Activated T-helper 1 cell treated with anti-CD3 and anti-CD28 coated beads, Interleukin-12 subunit alpha, Interleukin-12 subunit beta, Interleukin-2, Interleukin-4 antibody, amounts not matched to agents 30 ng/mL and 10 ng/mL and 1 ng/mL, durations not matched to agents 14 hours and 24 hours and 36 hours (primary cell): Measurements from ENCODE around the gene DSC2. TPM values are rescaled to one million over a fixed set of nuclear protein-coding genes. Genes with fewer than 3 reads are reported as not detected.

Experiments
- DNase-seq: peaks from one replicate; pipeline ENCODE4 v3.0.0; 2021; ENCODE audit warnings: low spot score
- H3K27ac Mint-ChIP-seq: one replicate; pipeline ENCODE4 v1.8.0; 2021; ENCODE audit warnings: mild to moderate bottlenecking, mixed read lengths
- H3K27me3 Mint-ChIP-seq: one replicate; pipeline ENCODE4 v1.8.0; 2022; ENCODE audit warnings: mild to moderate bottlenecking, moderate library complexity, mixed read lengths; ENCODE audit not compliant: insufficient read depth
- H3K36me3 Mint-ChIP-seq: one replicate; pipeline ENCODE4 v1.8.0; 2021; ENCODE audit warnings: low read depth, mixed read lengths
- H3K4me1 Mint-ChIP-seq: one replicate; pipeline ENCODE4 v1.8.0; 2021; ENCODE audit warnings: low read depth, mixed read lengths
- H3K4me3 Mint-ChIP-seq: one replicate; pipeline ENCODE4 v1.8.0; 2021; ENCODE audit warnings: mild to moderate bottlenecking, moderate library complexity, mixed read lengths
- H3K9me3 Mint-ChIP-seq: one replicate; pipeline ENCODE4 v1.8.0; 2021; ENCODE audit warnings: mixed read lengths
- intact Hi-C: fragments of 100-400 bp; cut with micrococcal nuclease; formaldehyde crosslinking; loops from one replicate; pipeline ENCODE4 v1.15.1; 2024
- total RNA-seq: library from RNA; stranded (reverse); gene quantifications from 2 replicates; pipeline ENCODE4 v1.2.3, GENCODE V29; 2022

DSC2 gene
- total RNA-seq, 1 donor from 2014 or later, result not detected

GRCh38 chr18:31105733-31106132 lies 3.5 kb upstream of the DSC2 start:
- Mint-ChIP-seq H3K36me3 (no peaks in the 10 kb centered on the region), H3K27me3 (peaks cover 1% of the 10 kb centered on the region)

GRCh38 chr18:31104444-31104843 lies 2.2 kb upstream of the DSC2 start:
- no peak for DNase-seq
- Mint-ChIP-seq H3K4me1 (no peaks in the 10 kb centered on the region), H3K4me3 (no peak overlapping the region), H3K9me3 (no peaks in the 10 kb centered on the region), H3K27me3 (peaks cover 7% of the 10 kb centered on the region), H3K27ac (no peak overlapping the region), H3K36me3 (no peaks in the 10 kb centered on the region)
- intact Hi-C loops, result no loop called here

More at GRCh38 chr18:31105733-31106132, 3.5 kb upstream of the DSC2 start:
- intact Hi-C loops, result no loop called here
- no peak for DNase-seq
- Mint-ChIP-seq H3K9me3 (no peaks in the 10 kb centered on the region), H3K27ac (no peak overlapping the region), H3K4me3 (no peak overlapping the region), H3K4me1 (no peaks in the 10 kb centered on the region)

- H3K4me3 Mint-ChIP-seq, result no peak overlapping the region
- no peak overlapping the region for H3K27ac Mint-ChIP-seq
- H3K36me3 Mint-ChIP-seq, result no peaks in the 10 kb centered on the region
- H3K9me3 Mint-ChIP-seq, result no peaks in the 10 kb centered on the region
- H3K27me3 Mint-ChIP-seq, result peaks cover 15% of the 10 kb centered on the region
- H3K4me1 Mint-ChIP-seq, result no peaks in the 10 kb centered on the region
- no peak for DNase-seq
- intact Hi-C loops, result no loop called here
Observed at GRCh38 chr18:31103423-31103822, 1.2 kb upstream of the DSC2 start.

GRCh38 chr18:31102941-31103340 lies 720 bp upstream of the DSC2 start:
- Mint-ChIP-seq H3K4me1 (no peaks in the 10 kb centered on the region), H3K36me3 (no peaks in the 10 kb centered on the region), H3K4me3 (no peak overlapping the region), H3K27ac (no peak overlapping the region), H3K9me3 (no peaks in the 10 kb centered on the region), H3K27me3 (peaks cover 15% of the 10 kb centered on the region)
- intact Hi-C loops, result no loop called here
- no peak for DNase-seq

GRCh38 chr18:31101183-31102024 lies 817 bp downstream of the DSC2 start:
- intact Hi-C loops, result no loop called here
- Mint-ChIP-seq H3K9me3 (no peaks in the 10 kb centered on the region), H3K27ac (no peak overlapping the region), H3K36me3 (no peaks in the 10 kb centered on the region), H3K27me3 (peaks cover 15% of the 10 kb centered on the region), H3K4me1 (no peaks in the 10 kb centered on the region), H3K4me3 (no peak overlapping the region)
- DNase-seq, result no peak

- Mint-ChIP-seq H3K9me3 (no peaks in the 10 kb centered on the region), H3K27me3 (peaks cover 15% of the 10 kb centered on the region), H3K36me3 (no peaks in the 10 kb centered on the region), H3K27ac (no peak overlapping the region), H3K4me1 (no peaks in the 10 kb centered on the region), H3K4me3 (no peak overlapping the region)
- intact Hi-C loops, result no loop called here
- DNase-seq, result no peak
Observed at GRCh38 chr18:31100436-31101182, 1.6 kb downstream of the DSC2 start.

GRCh38 chr18:31099450-31100230 lies 2.6 kb downstream of the DSC2 start:
- no peaks in the 10 kb centered on the region for H3K4me1 Mint-ChIP-seq
- H3K9me3 Mint-ChIP-seq, result no peaks in the 10 kb centered on the region
- no peak for DNase-seq
- no peak overlapping the region for H3K4me3 Mint-ChIP-seq
- no peak overlapping the region for H3K27ac Mint-ChIP-seq
- intact Hi-C loops, result no loop called here
- peaks cover 15% of the 10 kb centered on the region for H3K27me3 Mint-ChIP-seq
- H3K36me3 Mint-ChIP-seq, result no peaks in the 10 kb centered on the region

GRCh38 chr18:31098878-31099277 lies 3.3 kb downstream of the DSC2 start:
- no peaks in the 10 kb centered on the region for H3K4me1 Mint-ChIP-seq
- no peaks in the 10 kb centered on the region for H3K36me3 Mint-ChIP-seq
- H3K9me3 Mint-ChIP-seq, result no peaks in the 10 kb centered on the region
- intact Hi-C loops, result no loop called here
- H3K4me3 Mint-ChIP-seq, result no peak overlapping the region
- H3K27me3 Mint-ChIP-seq, result peaks cover 13% of the 10 kb centered on the region
- DNase-seq, result no peak
- no peak overlapping the region for H3K27ac Mint-ChIP-seq

- intact Hi-C loops, result no loop called here
- Mint-ChIP-seq H3K27ac (no peak overlapping the region), H3K4me3 (no peak overlapping the region), H3K27me3 (peaks cover 13% of the 10 kb centered on the region), H3K36me3 (no peaks in the 10 kb centered on the region), H3K9me3 (no peaks in the 10 kb centered on the region), H3K4me1 (no peaks in the 10 kb centered on the region)
- no peak for DNase-seq
Observed at GRCh38 chr18:31097666-31098065, 4.6 kb downstream of the DSC2 start.

GRCh38 chr18:31093880-31094279 lies 8.3 kb downstream of the DSC2 start:
- DNase-seq, result no peak
- intact Hi-C loops, result no loop called here
- Mint-ChIP-seq H3K4me1 (no peaks in the 10 kb centered on the region), H3K27ac (no peak overlapping the region), H3K4me3 (no peak overlapping the region), H3K9me3 (no peaks in the 10 kb centered on the region), H3K27me3 (peaks cover 2% of the 10 kb centered on the region), H3K36me3 (no peaks in the 10 kb centered on the region)

- no peaks in the 10 kb centered on the region for H3K4me1 Mint-ChIP-seq
- no peak overlapping the region for H3K27ac Mint-ChIP-seq
- no peaks in the 10 kb centered on the region for H3K36me3 Mint-ChIP-seq
- intact Hi-C loops, result no loop called here
- no peak for DNase-seq
- H3K27me3 Mint-ChIP-seq, result no peaks in the 10 kb centered on the region
- no peaks in the 10 kb centered on the region for H3K9me3 Mint-ChIP-seq
- no peak overlapping the region for H3K4me3 Mint-ChIP-seq
Observed at GRCh38 chr18:31093294-31093693, 8.9 kb downstream of the DSC2 start.

- intact Hi-C loops, result no loop called here
- Mint-ChIP-seq H3K27me3 (no peaks in the 10 kb centered on the region), H3K27ac (no peak overlapping the region), H3K4me1 (no peaks in the 10 kb centered on the region), H3K4me3 (no peak overlapping the region), H3K36me3 (no peaks in the 10 kb centered on the region), H3K9me3 (no peaks in the 10 kb centered on the region)
- no peak for DNase-seq
Observed at GRCh38 chr18:31091350-31091749, 10.9 kb downstream of the DSC2 start.

- no peaks in the 10 kb centered on the region for H3K4me1 Mint-ChIP-seq
- no peaks in the 10 kb centered on the region for H3K36me3 Mint-ChIP-seq
- H3K27me3 Mint-ChIP-seq, result no peaks in the 10 kb centered on the region
- H3K9me3 Mint-ChIP-seq, result no peaks in the 10 kb centered on the region
- DNase-seq, result no peak
- intact Hi-C loops, result no loop called here
- no peak overlapping the region for H3K4me3 Mint-ChIP-seq
- no peak overlapping the region for H3K27ac Mint-ChIP-seq
Observed at GRCh38 chr18:31088532-31088931, 13.7 kb downstream of the DSC2 start.
